CD1c-positive myeloid dendritic cell (primary cell): ENCODE results near the gene ZNF148.
"Not testable (repeated sequence)": the region's sequence is repeated elsewhere in the genome, so short reads cannot be mapped to it uniquely, and the experiment has no call there.

Source experiments
- DNase-seq: peaks from one replicate; pipeline ENCODE4 v3.0.0-alpha.2; 2016; ENCODE audit errors: extremely low spot score

The ZNF148 gene

DNA sequence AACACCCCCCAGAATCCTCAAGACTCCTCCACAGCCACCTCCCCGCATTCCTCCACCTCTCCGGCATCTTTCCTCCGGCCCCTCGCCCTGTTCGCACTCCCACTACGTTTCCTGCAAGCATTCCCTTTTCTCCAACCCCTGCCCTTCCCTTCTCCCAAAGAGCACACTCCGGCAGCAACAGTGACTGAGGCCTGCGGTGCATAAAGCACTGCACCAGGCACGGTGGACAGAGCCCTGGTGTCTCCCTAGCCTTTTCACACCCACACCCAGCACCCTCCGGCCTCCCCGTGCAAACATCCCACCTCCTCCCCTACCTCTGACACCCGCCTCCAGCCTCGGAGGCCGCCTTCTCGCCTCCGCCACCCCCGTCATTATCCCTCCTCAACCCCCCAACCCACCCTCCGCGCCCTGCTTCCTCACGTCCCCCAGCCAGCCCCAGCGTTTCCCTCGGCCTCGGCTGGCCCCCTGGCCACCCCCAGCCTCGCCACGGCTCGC, 577 bp downstream of the ZNF148 start:
- DNase-seq, result peak; percentile 21

DNA sequence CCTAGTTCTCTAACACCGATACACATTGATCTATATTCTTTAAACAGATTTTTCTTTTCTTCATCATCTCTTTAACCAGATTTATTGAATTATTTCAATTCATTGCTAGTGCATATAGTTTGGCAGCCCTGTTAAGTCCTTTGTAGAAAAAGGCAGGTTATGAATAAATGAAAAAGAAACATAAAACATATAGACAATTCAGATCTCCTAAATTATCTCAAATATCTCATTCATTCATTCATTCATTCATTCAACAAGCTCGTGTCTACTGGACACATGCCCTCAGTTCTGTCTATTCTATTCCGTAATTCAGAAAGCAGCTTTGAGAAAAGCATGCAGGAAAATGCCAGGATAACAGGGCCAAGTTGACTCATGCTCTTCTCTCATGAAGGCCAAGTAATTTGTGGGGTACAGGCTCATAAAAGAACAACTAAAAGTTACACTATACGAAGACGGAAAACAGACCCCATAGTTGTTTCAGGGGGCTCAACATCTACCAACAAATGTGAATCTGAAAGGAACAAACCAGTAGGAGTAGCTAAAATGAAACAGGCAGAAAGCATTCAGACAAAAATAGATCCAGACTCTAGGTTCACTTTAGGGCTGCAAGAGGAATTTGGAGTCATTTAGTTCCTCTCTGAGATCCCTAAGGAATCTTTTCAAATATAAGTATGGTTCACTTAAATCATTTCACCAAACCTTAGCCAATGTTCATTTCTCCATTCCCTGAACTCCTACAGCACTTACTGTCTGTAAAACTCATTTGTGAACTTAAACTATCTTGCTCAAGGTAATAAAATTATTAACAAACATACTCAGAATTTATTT, 7.5 kb downstream of the ZNF148 start:
- DNase-seq, result no peak

- DNase-seq, result no peak
These were observed 9.0 kb downstream of the ZNF148 start for GRCh38 chr3:125366132-125366531.

DNA sequence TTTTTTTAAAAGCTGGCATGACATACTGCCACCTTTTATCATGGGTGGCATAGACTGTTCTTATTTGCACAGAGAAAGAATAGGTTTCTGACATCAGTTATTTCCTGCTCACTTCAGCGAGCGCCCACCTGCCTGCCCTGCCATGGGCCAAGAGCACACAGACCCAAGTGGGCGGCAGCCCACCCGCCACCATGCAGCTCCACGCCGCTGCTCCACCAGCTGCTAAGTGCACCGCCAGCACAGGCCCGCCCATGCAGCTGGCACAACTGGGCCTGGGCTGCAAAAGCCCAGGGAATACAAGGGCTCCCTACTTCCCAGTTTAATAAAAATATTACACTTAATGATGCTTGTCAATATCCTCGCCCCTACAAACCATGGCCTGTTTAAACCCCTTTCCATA, 15.4 kb downstream of the ZNF148 start:
- no peak for DNase-seq

DNA sequence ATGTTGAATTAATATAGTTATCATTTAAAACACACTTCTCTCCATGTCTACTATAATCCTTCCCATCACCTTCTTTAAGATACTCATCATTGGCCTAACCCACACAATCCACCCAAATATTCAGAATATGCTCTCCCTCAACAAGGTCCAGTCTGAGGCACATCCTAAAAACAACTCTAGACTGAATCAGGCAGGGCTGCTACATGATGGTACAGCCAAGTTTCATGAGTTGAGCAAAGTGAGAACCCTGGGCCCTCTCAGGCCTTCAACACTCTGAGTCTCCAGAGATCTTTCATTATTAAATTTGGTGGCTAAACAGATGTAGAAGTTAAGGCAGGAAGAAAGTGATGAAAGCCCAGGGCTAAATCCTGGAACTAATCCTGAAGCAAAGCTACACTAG, 16.2 kb downstream of the ZNF148 start:
- no peak for DNase-seq

- DNase-seq, result no peak
These were observed 17.3 kb downstream of the ZNF148 start for GRCh38 chr3:125357837-125358236.

DNA sequence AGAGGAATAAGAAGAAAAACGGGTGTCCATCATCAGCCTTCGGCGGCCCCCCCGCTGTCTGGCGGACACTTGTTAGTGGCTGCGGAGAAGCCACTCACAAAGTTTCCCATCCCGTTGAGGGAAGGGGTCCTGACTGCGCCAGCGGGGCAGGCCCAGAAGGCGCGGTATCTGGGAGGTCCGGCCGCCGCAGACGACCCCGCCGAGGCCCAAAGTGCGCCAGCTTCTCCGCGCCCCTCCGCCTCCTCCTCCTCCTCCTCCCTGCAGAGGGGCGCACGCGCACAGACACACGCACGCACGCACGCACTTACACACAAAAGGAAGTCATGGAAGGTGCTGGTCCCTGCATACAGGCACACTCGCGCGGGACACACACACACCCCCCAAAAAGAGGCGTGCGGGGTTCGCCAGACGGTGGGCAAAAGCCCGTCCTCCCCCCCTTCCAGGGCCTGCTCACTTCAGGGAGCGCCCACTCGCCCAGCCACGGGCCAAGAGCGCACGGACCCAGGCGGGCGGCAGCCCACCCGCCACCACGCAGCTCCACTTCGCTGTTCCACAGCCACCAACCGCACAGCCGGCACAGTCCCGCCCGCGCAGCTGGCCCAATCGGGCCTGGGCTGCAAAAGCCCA, 18.0 kb downstream of the ZNF148 start:
- peak; percentile 52 for DNase-seq

- DNase-seq, result no peak
These were observed 18.7 kb downstream of the ZNF148 start for GRCh38 chr3:125356140-125357026.

- DNase-seq, result no peak
These were observed 21.5 kb downstream of the ZNF148 start for GRCh38 chr3:125353659-125354058.

GRCh38 chr3:125353128-125353527, 22.0 kb downstream of the ZNF148 start:
- no peak for DNase-seq

GRCh38 chr3:125351814-125352456, 23.2 kb downstream of the ZNF148 start:
- no peak for DNase-seq

GRCh38 chr3:125351152-125351551, 24.0 kb downstream of the ZNF148 start:
- no peak for DNase-seq

DNA sequence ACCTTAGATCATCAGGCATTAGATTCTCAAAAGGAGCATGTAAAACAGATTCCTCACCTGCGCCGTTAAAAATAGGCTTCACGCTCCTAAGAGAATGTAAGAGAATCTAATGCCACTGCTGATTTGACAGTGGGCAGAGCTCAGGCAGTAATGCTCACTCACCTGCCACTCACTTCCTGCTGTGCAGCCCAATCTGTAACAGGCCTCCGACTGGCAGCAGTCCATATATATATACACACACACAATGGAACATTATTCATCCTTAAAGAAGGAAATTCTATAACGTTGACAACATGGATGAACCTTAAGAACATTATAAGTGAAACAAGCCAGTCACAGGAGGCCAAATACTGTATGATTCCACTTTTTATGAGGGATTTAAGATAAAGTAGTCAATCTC, 24.5 kb downstream of the ZNF148 start:
- no peak for DNase-seq

DNA sequence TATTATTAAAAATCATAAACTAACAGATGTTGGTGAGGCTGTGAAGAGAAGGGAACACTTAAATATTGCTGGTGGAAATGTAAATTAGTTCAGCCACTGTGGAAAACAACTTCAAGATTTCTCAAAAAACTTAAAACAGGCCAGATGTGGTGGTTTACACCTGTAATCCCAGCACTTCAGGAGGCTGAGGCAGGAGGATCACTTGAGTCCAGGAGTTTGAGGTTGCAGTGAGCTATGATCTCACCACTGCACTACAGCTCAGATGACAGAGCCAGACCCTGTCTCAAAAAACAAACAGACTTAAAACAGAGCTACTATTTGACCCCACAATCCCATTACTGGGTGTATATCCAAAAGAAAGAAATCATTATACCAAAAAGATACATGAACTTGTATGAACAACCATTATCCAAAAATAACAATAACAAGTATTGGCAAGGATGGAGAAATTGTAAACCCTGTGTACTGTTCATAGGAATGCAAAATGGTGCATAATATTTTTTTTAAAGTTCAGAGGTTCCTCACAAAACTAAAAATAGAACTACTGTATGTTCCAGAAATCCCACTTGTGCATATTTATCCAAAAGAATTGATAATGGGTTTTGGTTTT, 25.5 kb downstream of the ZNF148 start:
- DNase-seq, result no peak

DNA sequence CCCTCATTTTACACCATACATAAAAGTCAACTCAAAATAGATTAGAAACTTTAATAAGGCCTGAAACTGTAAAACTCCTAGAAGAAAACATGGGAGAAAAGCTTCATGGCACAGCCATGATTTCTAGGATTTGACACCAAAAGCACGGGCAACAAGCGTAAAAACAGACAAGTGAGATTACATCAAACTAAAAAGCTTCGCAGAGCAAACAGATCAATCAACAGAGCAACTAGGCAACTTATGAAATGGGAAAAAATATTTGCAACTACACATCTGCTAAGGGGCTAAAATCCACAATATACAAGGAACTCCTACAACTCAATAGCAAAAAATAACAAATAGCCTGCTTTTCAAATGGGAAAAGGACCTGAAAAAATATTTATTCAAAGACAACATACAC, 26.1 kb downstream of the ZNF148 start:
- DNase-seq, result no peak

GRCh38 chr3:125343367-125343766, 31.8 kb downstream of the ZNF148 start:
- not testable (repeated sequence) for DNase-seq

DNA sequence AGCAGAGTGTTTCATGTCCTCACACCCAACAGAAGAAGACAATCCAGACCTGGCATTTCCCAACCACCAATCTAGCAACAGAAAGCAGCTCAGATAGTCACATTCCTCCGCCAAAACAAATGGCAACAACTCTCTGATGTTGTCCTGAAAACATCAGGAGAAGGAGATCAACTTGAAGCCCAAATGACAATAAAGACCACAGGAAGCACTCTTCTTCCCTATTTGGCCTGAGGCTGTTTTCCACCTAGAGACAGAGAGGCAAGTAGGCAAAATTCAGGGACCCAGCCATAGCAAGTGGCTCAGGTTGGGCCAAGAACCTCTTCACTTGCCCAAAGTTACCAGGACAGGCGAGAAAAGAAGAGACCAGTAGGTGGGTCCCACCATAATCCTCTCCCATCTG, 35.0 kb downstream of the ZNF148 start:
- no peak for DNase-seq

- DNase-seq, result no peak
These were observed 37.6 kb downstream of the ZNF148 start for GRCh38 chr3:125337506-125337905.

GRCh38 chr3:125334675-125335560, 40.2 kb downstream of the ZNF148 start:
- DNase-seq, result no peak

GRCh38 chr3:125332504-125332903, 42.6 kb downstream of the ZNF148 start:
- DNase-seq, result no peak
